GM18499 (cell line): ENCODE data around the gene UBASH3A.

Experiments used
- ATAC-seq: cut with Tn5 transposase; IDR thresholded peaks from one replicate; pipeline ENCODE4 v1.9.1; 2021; ENCODE audit warnings: moderate number of reproducible peaks; ENCODE audit not compliant: insufficient read depth, unreplicated experiment

UBASH3A gene, protein sequence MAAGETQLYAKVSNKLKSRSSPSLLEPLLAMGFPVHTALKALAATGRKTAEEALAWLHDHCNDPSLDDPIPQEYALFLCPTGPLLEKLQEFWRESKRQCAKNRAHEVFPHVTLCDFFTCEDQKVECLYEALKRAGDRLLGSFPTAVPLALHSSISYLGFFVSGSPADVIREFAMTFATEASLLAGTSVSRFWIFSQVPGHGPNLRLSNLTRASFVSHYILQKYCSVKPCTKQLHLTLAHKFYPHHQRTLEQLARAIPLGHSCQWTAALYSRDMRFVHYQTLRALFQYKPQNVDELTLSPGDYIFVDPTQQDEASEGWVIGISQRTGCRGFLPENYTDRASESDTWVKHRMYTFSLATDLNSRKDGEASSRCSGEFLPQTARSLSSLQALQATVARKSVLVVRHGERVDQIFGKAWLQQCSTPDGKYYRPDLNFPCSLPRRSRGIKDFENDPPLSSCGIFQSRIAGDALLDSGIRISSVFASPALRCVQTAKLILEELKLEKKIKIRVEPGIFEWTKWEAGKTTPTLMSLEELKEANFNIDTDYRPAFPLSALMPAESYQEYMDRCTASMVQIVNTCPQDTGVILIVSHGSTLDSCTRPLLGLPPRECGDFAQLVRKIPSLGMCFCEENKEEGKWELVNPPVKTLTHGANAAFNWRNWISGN

DNA sequence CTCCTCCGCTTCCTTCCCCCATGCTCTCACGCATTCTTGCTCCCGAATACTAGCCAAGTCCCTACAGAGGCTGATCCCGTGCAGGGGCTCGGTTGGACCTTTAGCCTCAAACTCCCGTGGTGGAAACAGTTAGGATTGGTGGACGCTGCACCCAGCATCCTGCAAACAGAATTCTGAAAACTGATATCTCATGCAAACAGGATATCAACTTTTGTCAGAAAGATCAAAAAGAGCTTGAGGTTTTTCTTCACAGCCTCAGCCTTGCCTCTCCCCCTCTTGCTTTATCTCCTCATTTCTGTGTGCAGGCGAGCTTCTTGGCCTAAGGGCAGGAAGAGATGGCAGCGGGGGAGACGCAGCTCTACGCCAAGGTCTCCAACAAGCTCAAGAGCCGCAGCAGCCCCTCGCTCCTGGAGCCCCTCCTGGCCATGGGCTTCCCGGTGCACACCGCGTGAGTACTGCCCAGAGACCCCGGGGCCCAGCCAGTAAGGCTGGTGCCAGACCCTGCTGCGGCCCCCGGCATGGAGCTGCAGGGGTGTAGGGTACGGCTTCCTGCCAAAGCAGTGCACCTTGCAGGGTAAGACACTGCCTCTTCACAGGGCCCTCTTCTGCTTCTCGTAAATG, at the start of gene UBASH3A:
TSS of gene UBASH3A (plus strand) at position 292 of the 621 bp plus-strand sequence. CDS start at position 336, 44 bp downstream.
- ATAC-seq = no peak

DNA sequence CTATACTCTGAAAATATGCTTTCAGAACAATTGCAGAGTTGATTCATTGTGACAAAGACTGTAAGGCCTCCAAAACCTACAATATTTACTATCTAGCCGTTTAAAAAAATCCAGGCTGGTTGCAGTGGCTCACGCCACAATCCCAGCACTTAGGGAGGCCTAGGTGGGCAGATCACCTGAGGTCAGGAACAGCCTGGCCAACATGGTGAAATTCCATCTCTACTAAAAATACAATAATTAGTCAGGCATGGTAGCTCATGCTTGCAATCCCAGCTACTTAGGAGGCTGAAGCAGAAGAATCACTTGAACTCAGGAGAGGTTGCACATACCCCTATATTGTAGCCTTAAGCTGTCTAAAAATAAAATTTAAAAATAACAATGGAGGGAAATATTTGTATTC, 47.7 kb upstream of the UBASH3A start:
- no peak for ATAC-seq

DNA sequence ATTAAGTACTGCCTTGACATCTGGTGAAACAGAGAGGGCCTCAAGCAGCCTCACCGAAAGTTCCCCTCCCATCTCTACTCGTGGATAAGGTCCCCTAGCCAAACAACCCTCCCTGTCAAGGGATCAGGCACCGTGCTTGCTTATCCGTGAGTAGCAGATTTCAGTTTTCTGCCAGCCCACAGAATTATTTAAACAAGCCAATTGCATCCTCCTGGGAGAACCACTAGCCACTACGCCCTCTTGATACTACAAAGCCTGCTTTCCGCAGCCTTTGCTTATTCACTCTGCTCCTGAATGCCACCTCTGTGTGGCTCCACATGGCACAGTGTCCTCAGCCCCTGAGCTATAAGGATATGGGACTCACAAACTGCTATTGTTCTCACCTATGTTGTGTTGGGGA, 47.1 kb upstream of the UBASH3A start:
- no peak for ATAC-seq

DNA sequence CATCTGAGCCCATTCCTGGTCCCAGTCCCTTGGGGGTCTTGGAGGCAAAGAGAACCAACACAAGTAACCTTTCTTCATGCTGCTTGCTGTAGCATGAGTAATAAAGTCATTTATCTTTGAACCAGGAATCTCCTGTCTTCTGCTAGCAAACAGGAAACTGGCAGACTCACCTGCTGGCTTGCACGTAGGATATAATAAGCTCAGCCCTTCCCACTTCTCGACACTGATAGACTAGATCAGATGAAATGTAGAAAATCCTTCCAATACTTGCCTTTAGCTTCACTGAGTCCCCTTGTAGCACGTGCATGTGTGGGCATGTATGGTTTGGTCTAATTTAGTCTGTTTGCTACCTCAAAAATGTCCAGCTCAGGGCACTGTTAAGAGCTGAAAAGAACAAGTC, 46.4 kb upstream of the UBASH3A start:
- ATAC-seq = no peak

DNA sequence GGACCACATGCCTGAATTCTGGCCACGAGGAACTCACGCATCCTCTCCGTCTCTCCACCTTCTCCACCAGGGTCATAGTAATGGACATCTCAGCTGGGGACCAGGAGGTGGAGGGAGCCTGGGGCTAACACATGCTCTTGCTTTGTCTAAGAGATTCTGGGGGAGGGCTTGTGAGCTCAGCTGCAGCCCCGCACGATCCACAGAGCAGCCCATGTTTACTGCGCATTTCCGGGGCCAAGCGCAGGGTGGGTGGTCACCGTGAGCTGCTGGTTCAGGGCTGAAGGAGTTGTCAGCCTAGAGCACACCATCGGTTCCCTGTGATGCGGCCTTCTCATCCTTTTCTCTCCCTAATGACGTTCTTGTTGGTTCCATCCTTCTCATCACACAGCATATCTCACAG, 45.4 kb upstream of the UBASH3A start:
- no peak for ATAC-seq

DNA sequence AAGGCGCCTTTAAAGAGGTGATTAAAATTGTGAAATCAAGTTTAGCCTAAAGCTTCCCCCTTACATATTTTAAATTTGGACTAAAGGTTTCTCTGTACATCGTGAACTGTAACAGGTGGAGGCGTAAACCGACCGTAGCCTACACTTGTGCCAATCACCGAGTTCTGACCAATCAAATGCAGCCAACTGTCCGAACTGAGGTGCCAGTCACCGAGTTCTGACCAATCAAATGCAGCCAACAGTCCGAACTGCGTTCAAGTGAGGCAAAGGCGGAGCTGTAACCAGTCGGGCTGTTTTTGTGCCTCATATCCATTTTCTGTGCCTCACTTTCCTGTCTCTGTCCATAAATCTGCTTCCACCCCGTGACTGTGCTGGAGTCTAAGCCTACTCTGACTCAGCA, 44.8 kb upstream of the UBASH3A start:
- no peak for ATAC-seq

DNA sequence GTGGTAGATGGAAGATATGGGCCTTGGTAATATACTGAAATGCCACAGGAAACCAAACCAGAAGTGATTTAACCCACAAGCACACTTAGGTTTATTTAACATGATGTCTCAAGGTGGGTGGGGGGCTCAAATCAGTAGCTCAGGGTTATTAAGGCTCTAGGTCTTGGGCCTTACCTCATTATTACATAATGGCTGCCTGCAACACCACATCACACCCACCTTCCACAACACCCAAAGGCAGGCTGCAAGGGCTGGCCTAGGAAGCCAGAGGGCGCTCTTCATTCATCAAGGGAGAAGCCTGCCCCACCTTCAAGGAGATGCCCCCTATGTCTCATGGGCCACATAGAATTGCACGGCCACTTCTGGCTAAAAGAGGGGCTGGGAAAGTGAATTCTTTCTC, 43.4 kb upstream of the UBASH3A start:
- ATAC-seq = no peak

DNA sequence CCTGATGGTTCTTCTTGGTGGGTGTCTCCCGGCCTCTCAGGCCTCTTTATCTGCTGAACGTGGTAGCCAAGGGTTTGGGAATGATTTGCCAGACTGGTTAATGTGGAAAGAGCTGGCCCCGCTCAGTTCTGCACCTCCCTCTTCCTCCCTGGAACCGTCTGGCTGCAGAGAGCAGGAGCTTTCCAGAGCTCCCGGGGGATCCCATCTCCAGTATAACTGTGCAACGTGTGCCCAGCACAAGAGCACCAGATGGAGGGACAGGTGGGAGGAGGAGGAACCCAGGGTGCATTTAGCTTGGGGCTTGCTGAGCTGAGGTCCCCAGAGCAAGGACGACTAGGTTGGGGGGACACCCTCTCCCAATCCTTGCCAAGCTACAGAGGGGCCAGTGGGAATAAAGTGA, 42.4 kb upstream of the UBASH3A start:
- no peak for ATAC-seq

DNA sequence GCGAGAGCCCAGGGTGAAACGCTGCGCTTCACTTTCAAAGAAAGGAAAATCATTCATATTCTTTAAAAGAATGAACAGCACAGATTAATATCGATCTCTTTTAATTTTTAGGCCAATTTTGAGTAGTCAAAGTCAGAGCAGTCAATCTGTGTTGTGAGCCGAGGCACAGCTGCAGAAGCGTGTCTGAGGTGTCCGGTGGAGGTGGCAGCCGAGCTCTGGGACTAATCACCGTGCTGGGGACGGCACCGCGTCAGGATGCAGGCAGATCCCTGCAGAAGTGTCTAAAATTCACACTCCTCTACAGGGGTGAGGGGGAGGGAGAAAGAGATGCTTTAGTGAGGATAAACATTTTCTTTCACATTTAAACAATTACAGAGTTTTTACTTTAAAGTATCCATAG, 41.5 kb upstream of the UBASH3A start:
- ATAC-seq = no peak

DNA sequence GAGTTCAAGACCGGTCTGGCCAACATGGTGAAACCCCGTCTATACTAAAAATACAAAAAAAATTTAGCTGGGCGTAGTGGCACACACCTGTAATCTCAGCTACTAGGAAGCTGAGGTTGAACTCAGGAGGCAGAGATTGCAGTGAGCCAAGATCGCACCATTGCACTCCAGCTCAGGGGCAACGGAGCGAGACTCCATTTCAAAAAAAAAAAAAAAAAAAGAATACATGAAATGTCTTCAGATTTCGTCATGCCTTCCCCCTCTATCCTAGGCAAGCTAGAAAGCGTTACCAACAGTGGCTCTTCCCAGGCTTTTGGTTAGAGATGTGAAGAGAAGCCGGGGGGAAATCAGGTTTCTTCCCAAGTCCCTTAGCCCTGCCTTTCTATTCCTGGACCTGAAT, 41.0 kb upstream of the UBASH3A start:
- no peak for ATAC-seq

DNA sequence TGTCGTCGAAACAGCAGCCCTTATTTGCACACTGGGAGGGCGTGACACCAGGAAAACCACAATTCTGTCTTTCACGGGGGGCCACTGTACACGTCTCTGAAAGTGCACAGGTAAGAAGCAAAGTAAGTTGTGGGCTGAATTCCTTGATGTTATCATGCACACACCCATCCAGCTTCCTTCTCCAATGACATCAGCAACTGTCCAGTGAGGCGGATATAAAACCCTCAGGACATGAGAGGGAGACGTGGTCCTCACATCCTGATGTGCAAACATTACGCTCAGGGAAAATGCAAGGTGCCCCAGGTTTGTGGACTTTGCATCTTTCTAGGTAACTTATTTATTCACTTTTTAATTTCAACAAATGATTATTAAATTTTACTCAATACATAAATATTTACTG, 40.4 kb upstream of the UBASH3A start:
- no peak for ATAC-seq

DNA sequence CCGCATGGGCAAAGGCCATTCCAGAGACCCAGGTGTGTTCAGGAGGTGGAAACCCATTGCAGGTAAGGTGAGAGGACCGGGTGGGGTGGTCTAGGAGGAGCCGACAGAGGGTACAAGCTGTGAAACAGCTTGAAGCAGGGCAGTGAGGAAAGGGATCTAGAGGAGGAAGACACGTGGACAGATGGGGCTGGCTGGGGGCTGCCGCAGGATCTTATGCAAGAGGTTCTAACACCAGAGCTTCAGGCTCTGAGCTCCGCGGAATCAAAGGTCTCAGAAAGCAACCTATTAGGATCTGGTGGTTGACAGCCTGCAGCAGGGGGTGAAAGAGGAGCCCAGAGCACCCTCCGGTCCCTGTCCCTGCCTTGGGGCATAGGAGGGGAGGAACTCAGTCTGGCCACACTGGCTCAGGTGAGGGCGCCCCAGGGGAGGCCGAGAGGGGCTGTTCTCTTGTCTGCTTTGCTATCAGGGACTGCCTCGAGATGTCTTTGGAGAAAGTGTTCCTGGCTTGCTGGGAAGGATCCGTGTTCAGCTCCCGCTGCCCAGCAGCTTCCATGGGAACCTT, 39.3 kb upstream of the UBASH3A start:
- no peak for ATAC-seq

DNA sequence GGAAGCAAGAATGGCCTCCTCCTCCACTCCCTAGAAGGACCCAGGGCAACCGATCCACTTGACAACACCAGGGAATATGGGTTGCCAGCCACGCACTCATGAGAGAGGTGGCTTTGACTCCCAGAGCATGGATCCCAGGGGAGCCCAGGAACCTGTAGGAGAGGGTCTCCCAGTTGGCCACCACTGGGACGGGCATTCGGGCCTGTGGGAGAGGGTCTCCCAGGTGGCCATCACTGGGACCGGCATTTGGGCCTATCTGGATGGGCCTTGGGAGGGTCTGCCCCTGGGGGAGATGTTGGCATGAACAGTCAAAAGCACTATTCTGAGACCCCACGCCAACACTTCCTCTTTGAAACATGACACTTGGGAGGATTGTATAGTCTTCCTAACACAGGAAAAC, 37.9 kb upstream of the UBASH3A start:
- ATAC-seq = no peak

DNA sequence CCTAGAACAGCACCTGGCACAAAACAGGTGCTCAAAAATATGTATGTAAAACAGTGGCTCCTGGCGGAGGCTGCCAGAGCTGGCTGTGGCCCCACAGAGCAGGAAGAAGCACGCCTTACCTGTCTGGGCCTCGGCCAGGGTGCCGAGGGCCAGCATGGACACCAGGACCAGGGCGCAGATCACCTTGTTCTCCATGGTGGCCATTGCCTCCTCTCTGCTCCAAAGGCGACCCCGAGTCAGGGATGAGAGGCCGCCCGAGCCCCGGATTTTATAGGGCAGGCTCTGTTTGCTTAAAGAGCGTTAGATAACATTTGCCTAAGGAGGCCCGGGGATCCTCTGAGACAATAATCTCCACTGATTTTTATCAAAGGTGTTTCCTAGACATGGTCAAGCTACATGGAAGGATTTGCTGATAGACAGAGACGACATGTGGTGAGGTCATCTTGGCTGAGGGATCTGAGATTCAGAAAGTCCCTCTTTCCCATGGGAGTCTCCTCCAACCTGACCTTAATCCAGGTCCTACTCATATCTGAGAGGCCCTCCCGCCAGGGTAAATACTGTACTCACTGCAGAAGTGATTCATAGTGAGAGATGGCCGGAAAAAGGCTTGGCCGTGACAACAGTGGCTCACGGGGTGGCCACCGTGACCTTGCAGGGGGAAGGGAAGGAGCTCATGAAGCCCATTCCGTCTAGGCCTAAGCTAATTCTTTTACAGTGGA, 37.3 kb upstream of the UBASH3A start, which contains the start of gene TFF1:
TSS of gene TFF1 (minus strand) at position 244 of the 719 bp plus-strand sequence. CDS start at position 204, 40 bp downstream.
- no peak for ATAC-seq

DNA sequence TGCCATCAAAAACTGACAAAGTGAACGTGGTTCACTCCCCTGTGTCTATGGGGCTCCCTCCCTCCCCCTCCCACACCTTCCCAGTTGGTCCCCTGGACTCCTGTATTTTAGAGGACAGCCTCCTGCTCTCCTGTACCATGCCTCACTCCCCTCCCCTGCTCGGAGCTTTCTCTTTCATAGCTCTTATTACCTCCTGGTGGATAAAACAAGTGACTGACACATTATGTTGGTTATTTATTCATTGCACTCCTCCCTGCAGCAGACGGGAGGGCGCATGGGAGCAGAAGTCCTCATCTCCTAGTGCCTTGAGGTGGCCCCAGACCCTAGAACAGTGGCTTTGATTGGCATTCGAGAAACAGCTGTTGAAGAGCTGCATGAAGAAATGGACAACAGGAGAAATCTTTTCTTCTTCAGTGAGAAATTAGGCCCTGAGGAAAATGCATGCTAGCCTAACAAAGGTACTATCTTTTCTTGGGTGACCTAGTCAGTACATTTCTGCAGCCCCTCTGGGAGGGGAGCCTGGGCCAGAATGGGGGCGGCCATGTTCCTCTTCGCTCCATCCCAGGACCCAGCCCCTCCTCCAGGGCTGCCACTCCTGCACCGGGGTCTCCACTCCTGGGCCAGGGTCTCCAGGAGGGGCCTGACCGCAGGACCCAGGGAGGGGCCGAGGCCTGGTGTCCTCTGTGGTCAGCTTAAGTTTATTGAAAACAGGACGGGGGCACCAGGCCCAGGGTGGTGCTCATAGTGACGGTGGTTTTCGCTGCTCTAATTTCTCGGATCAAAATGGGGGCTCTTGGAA, 36.1 kb upstream of the UBASH3A start:
- no peak for ATAC-seq

DNA sequence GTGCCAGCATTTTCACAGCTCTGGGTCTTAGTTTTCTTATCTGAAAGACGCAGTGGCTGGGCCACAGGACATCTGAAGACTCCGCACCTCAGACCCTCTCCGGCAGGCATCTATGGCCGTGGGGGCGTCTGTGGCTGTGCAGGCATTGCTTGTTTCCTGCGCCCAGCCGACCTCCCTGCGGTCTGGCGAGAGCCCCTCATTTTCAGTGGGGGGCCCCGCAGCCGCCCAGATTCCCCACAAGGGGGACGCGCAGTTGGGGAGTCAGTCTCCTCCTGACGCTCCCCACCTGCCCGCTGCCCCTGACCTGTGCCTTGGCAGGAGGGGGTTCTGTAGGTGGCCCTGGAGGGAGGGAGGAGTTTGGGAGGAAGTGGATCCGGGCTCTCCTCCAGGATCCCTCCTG, 33.9 kb upstream of the UBASH3A start:
- ATAC-seq = no peak

DNA sequence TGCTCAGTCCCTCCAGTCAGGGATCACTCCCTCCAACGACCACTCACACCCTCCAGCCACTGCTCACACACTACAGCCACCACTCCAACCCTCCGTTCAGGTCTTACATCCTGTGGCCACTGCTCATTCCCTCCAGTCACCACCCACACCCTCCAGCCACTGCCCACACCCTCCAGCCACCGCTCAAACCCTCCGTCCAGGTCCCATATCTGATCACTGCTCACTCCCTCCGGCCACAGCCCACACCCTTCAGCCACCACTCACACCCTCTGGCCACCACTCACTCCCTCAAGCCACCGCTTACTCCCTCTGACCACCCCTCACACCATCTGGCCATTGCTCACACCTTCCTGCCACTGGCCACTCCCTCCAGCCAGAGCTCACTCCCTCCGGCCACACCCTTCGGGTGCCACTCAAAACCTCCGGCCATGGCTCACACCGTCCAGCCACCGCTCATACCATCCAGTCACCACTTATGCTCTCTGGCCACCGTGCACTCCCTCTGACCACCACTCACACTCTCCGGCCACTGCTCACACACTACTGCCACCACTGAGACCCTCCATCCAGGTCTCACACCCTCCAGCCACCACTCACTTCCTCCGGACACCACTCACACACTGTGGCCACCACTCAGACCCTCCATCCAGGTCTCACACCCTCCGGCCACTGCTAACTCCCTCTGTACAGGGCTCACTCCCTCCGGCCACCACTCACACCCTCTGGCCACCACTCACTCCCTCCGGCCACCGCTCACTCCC, 32.6 kb upstream of the UBASH3A start:
- ATAC-seq = no peak

DNA sequence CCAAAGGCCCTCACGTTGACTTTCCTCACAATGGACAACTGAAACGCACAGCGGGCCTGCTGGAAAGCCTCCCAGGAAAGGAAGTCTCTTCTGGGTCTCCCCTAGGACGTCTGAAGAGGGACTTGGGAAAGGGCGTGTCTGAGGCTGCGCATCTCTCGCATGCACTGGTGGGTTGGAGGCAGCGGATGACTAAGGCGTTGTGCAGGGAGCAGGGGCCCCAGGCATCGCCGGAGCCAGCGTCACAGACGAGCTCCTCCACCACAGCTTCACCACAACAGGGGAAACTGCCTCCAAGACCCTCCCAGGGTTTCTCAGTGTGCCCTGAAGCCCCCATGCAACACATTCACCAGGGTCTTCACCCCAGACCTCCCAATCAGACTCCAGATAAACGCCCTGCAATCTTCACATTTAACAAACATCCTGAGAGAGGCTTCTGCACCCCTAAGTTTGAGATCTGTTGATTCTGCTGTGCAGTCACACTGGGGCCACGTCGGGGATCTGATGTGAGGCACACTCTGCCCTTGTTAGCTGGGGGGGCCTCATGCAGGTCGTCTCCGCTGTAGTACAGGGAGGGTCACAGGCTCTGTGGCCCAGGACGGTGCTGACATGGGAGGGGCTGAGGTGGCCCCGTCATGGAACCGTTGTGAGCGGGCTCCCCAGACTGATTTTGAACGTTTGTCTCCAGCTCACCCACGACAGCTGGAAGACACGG, 30.4 kb upstream of the UBASH3A start:
- no peak for ATAC-seq
